GM23248 (cell line): ENCODE data around the gene CEP290. TPM values are rescaled to one million over a fixed set of nuclear protein-coding genes. Genes with fewer than 3 reads are reported as not detected.
A peak's percentile ranks its signal among the peaks of the same experiment; 100 is the strongest.

ENCODE experiments used
- DNase-seq: peaks from one replicate; pipeline ENCODE4 v3.0.0-alpha.2; 2015
- H2AFZ ChIP-seq: fragments of 200-600 bp; sonication (generic); 2 replicates; pipeline ENCODE4 v1.6.1; 2016; ENCODE audit warnings: antibody characterized with exemption
- H3F3A ChIP-seq: fragments of 200-600 bp; sonication (generic); 2 replicates; pipeline ENCODE4 v1.6.1; 2016; ENCODE audit warnings: mild to moderate bottlenecking, antibody characterized with exemption, mixed run types; ENCODE audit not compliant: insufficient read depth
- H3K27ac ChIP-seq: fragments of 200-600 bp; sonication (generic); 2 replicates; pipeline ENCODE4 v1.5.1; 2016; ENCODE audit warnings: mild to moderate bottlenecking
- H3K27me3 ChIP-seq: fragments of 200-600 bp; sonication (generic); replicated peaks from 2 replicates; pipeline ENCODE4 v1.6.1; 2016; ENCODE audit warnings: mild to moderate bottlenecking; ENCODE audit not compliant: insufficient read depth
- H3K36me3 ChIP-seq: fragments of 200-600 bp; sonication (generic); 2 replicates; pipeline ENCODE4 v1.6.1; 2016; ENCODE audit warnings: low read depth, mild to moderate bottlenecking
- H3K4me1 ChIP-seq: fragments of 200-600 bp; sonication (generic); 2 replicates; pipeline ENCODE4 v1.6.1; 2016; ENCODE audit warnings: mild to moderate bottlenecking; ENCODE audit not compliant: insufficient read depth
- H3K4me2 ChIP-seq: fragments of 200-600 bp; sonication (generic); one replicate; pipeline ENCODE4 v1.6.1; 2016; ENCODE audit warnings: mild to moderate bottlenecking; ENCODE audit not compliant: unreplicated experiment
- H3K4me3 ChIP-seq: fragments of 200-600 bp; sonication (generic); 2 replicates; pipeline ENCODE4 v1.5.1; 2016; ENCODE audit warnings: mild to moderate bottlenecking
- H3K79me2 ChIP-seq: fragments of 200-600 bp; sonication (generic); 2 replicates; pipeline ENCODE4 v1.6.1; 2016; ENCODE audit warnings: mild to moderate bottlenecking; ENCODE audit not compliant: insufficient read depth
- H3K9ac ChIP-seq: fragments of 200-600 bp; sonication (generic); 2 replicates; pipeline ENCODE4 v1.6.1; 2016; ENCODE audit warnings: mild to moderate bottlenecking
- H3K9me2 ChIP-seq: fragments of 200-600 bp; sonication (generic); 2 replicates; pipeline ENCODE4 v1.6.1; 2016; ENCODE audit warnings: mixed run types, mild to moderate bottlenecking, moderate library complexity; ENCODE audit not compliant: insufficient read depth
- H3K9me3 ChIP-seq: fragments of 200-600 bp; sonication (generic); one replicate; pipeline ENCODE4 v1.6.1; 2017; ENCODE audit warnings: low read depth
- H4K20me1 ChIP-seq: fragments of 200-600 bp; sonication (generic); 2 replicates; pipeline ENCODE4 v1.6.0; 2016; ENCODE audit not compliant: insufficient read depth
- EZH2 ChIP-seq: fragments of 200-600 bp; sonication (generic); IDR thresholded peaks from 2 replicates; pipeline ENCODE4 v1.6.1; 2018; ENCODE audit warnings: antibody characterized with exemption, mild to moderate bottlenecking; ENCODE audit not compliant: insufficient read depth, poor library complexity, severe bottlenecking
- EZH2phosphoT487 ChIP-seq: fragments of 200-600 bp; sonication (generic); IDR thresholded peaks from 2 replicates; pipeline ENCODE4 v1.6.1; 2018; ENCODE audit warnings: antibody characterized with exemption, moderate library complexity, mild to moderate bottlenecking, low read depth; ENCODE audit not compliant: insufficient read depth
- WGBS, 2 experiments: methylation state at CpG; one replicate each; pipeline ENCODE4 v1.1.6; 2015 to 2017; ENCODE audit warnings: low lambda C conversion rate in 2 of 2, low coverage in 1 of 2; ENCODE audit errors: missing lambda C conversion rate in 2 of 2; 5-methylcytosine and 5-hydroxymethylcytosine counted together
- in situ Hi-C: fragments of 300-500 bp; cut with MboI; formaldehyde crosslinking; loops from 2 replicates; pipeline ENCODE4 v1.15.0; 2020
- polyA plus RNA-seq: library from polyadenylated mRNA; unstranded; fragments of >200 nt; fragmentation: Nextera tagmentation; extraction: Ambion mirVana; gene quantifications from 2 replicates; pipeline ENCODE4 v1.2.1, GENCODE V29; 2016
- total RNA-seq: library from RNA; depleted of rRNA; stranded (reverse); fragments of >200 nt; shearing (Covaris generic); gene quantifications from 2 replicates; pipeline ENCODE4 v1.2.3, GENCODE V29; 2014

The CEP290 gene
- total and polyA plus RNA-seq, 2 experiments from 2014 or later: 6.4 to 14.2 TPM

DNA sequence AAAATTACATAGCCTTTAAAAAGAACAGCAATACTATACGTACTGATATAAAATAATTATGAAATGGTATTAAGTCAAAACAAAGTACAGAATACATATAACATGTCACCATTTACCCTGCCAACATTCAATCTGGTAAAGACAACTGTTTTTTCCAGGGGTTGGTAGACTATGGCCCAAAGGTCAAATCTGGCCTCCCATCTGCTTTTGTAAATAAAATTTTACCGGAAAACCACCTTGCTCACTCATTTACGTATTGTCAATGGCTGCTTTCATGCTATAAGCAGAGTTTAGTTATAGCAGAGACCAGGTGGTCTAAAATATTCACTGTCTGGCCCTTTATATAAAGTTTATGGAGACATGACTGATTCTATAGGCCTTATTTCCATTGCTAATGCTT, 14.0 kb downstream of the CEP290 start:
- Histone ChIP-seq H2AFZ (no peak overlapping the region), H3K27ac (no peak overlapping the region), H3K36me3 (peaks cover 35% of the 10 kb centered on the region), H3K9me3 (no peaks in the 10 kb centered on the region), H3F3A (no peaks in the 10 kb centered on the region), H3K9ac (no peak overlapping the region), H3K4me1 (no peaks in the 10 kb centered on the region), H3K4me2 (no peak overlapping the region), H4K20me1 (no peaks in the 10 kb centered on the region), H3K4me3 (no peak overlapping the region), H3K9me2 (no peaks in the 10 kb centered on the region), H3K79me2 (no peaks in the 10 kb centered on the region), H3K27me3 (no peaks in the 10 kb centered on the region)
- WGBS, 2 experiments: 98 to 100% methylated on average over 3 of the region's 3 CpGs
- DNase-seq: no peak
- TF ChIP-seq EZH2phosphoT487 (no peak), EZH2 (no peak)
- in situ Hi-C loops: no loop called here

GRCh38 chr12:88127099-88127498, 14.8 kb downstream of the CEP290 start:
- Histone ChIP-seq H3K4me2 (no peak overlapping the region), H3K79me2 (no peaks in the 10 kb centered on the region), H3F3A (no peaks in the 10 kb centered on the region), H3K27me3 (no peaks in the 10 kb centered on the region), H3K9me3 (no peaks in the 10 kb centered on the region), H3K9me2 (no peaks in the 10 kb centered on the region), H3K36me3 (peaks cover 35% of the 10 kb centered on the region), H4K20me1 (no peaks in the 10 kb centered on the region), H3K9ac (no peak overlapping the region), H2AFZ (no peak overlapping the region), H3K4me3 (no peak overlapping the region), H3K4me1 (no peaks in the 10 kb centered on the region), H3K27ac (no peak overlapping the region)
- no peak for TF ChIP-seq EZH2phosphoT487
- in situ Hi-C loops: no loop called here
- WGBS, 2 experiments: 98 to 100% methylated on average over 3 of the region's 3 CpGs
- no peak for DNase-seq

- no peak for DNase-seq
- WGBS, 2 experiments: 73 to 74% methylated on average over 4 of the region's 4 CpGs
- in situ Hi-C loops: loop anchor here (25.0 kb wide), 1 partner anchor 1390 kb away; the partner anchor contains the start of gene GALNT4
These were observed 19.2 kb downstream of the CEP290 start for GRCh38 chr12:88122666-88123065.

GRCh38 chr12:88113871-88114270, 28.0 kb downstream of the CEP290 start:
- Histone ChIP-seq H3K36me3 (peaks cover 32% of the 10 kb centered on the region; the same call in 1 of the 2 replicates), H3F3A (peaks cover 8% of the 10 kb centered on the region; the same call in 1 of the 2 replicates), H3K4me3 (0 out of 2 replicates have a peak overlapping the region, but pooled peaks have one; percentile 7), H3K27me3 (no peaks in the 10 kb centered on the region), H3K79me2 (no peaks in the 10 kb centered on the region), H3K9ac (no peak overlapping the region), H3K27ac (peak overlapping the region; percentile 48), H3K9me2 (no peaks in the 10 kb centered on the region), H4K20me1 (no peaks in the 10 kb centered on the region), H3K4me1 (peaks cover 16% of the 10 kb centered on the region), H3K4me2 (peak overlapping the region; percentile 28), H3K9me3 (no peaks in the 10 kb centered on the region), H2AFZ (peak overlapping the region; percentile 54)
- in situ Hi-C loops: loop anchor here (25.0 kb wide), 1 partner anchor 1398 kb away; the partner anchor contains the start of gene GALNT4
- peak; percentile 23 for DNase-seq
- no peak for TF ChIP-seq EZH2phosphoT487
- no peak for TF ChIP-seq EZH2
- 58 to 59% methylated on average over 3 of the region's 3 CpGs for WGBS, 2 experiments

More at GRCh38 chr12:88122666-88123065, 19.2 kb downstream of the CEP290 start:
- Histone ChIP-seq H3K79me2 (no peaks in the 10 kb centered on the region), H3K4me3 (no peak overlapping the region), H3K27ac (no peak overlapping the region), H3K27me3 (no peaks in the 10 kb centered on the region), H3K9ac (no peak overlapping the region), H3K9me2 (no peaks in the 10 kb centered on the region), H3K4me2 (no peak overlapping the region), H2AFZ (no peak overlapping the region), H4K20me1 (no peaks in the 10 kb centered on the region), H3K36me3 (peaks cover 18% of the 10 kb centered on the region), H3K9me3 (no peaks in the 10 kb centered on the region), H3F3A (no peaks in the 10 kb centered on the region), H3K4me1 (no peaks in the 10 kb centered on the region)
- TF ChIP-seq EZH2phosphoT487 (no peak), EZH2 (no peak)
